ENCODE results near the gene MAMDC4.
"Not testable (repeated sequence)": the region's sequence is repeated elsewhere in the genome, so short reads cannot be mapped to it uniquely, and the experiment has no call there.

MAMDC4 gene

GRCh38 chr9:136851941-136852663 is at the start of gene MAMDC4:
MAMDC4 (plus strand) TSS chr9:136852346; CDS start chr9:136852417, 71 bp downstream.
- no peak; the same call in 1 of the 2 replicates for TF ChIP-seq POLR2A (IDR thresholded peaks at IDR 0.05; ENCODE audit: low read depth, low read length)
- DNase-seq (ENCODE audit: insufficient read length, low spot score): no peak
- FAIRE-seq: no peak

- DNase-seq (ENCODE audit: insufficient read length, low spot score); FAIRE-seq: not testable (repeated sequence)
These were observed 49.1 kb upstream of the MAMDC4 start for GRCh38 chr9:136803009-136803550.

GRCh38 chr9:136803551-136804508 is 48.3 kb upstream of the MAMDC4 start:
- no peak for TF ChIP-seq POLR2A (IDR thresholded peaks at IDR 0.05; ENCODE audit: low read depth, low read length)
- FAIRE-seq (no peak), DNase-seq (ENCODE audit: insufficient read length, low spot score) (no peak)

GRCh38 chr9:136804509-136805206 is 47.5 kb upstream of the MAMDC4 start:
- DNase-seq (ENCODE audit: insufficient read length, low spot score) (no peak), FAIRE-seq (no peak)
- TF ChIP-seq POLR2A (IDR thresholded peaks at IDR 0.05; ENCODE audit: low read depth, low read length): no peak

- no peak for FAIRE-seq
- no peak for DNase-seq (ENCODE audit: insufficient read length, low spot score)
- TF ChIP-seq POLR2A (IDR thresholded peaks at IDR 0.05; ENCODE audit: low read depth, low read length): no peak
These were observed 46.9 kb upstream of the MAMDC4 start for GRCh38 chr9:136805207-136805740.

- DNase-seq (ENCODE audit: insufficient read length, low spot score): no peak
- TF ChIP-seq POLR2A (IDR thresholded peaks at IDR 0.05; ENCODE audit: low read depth, low read length): no peak
- FAIRE-seq: no peak
These were observed 46.1 kb upstream of the MAMDC4 start for GRCh38 chr9:136806067-136806466.

GRCh38 chr9:136806631-136807201 is 45.4 kb upstream of the MAMDC4 start:
- FAIRE-seq (no peak), DNase-seq (ENCODE audit: insufficient read length, low spot score) (no peak)
- TF ChIP-seq POLR2A (IDR thresholded peaks at IDR 0.05; ENCODE audit: low read depth, low read length): no peak

GRCh38 chr9:136807281-136808074 is 44.7 kb upstream of the MAMDC4 start, which contains the start of gene RABL6:
RABL6 (plus strand) TSS chr9:136807948; CDS start chr9:136808197, 249 bp downstream.
- DNase-seq (ENCODE audit: insufficient read length, low spot score) (peak; percentile 100), FAIRE-seq (no peak)
- peak; percentile 86 for TF ChIP-seq POLR2A (IDR thresholded peaks at IDR 0.05; ENCODE audit: low read depth, low read length)

- no peak for FAIRE-seq
- TF ChIP-seq POLR2A (IDR thresholded peaks at IDR 0.05; ENCODE audit: low read depth, low read length): no peak
- peak; percentile 68 for DNase-seq (ENCODE audit: insufficient read length, low spot score)
These were observed 43.9 kb upstream of the MAMDC4 start for GRCh38 chr9:136808075-136808805.

- TF ChIP-seq POLR2A (IDR thresholded peaks at IDR 0.05; ENCODE audit: low read depth, low read length): no peak
- FAIRE-seq (no peak), DNase-seq (ENCODE audit: insufficient read length, low spot score) (peak; percentile 72)
These were observed 43.4 kb upstream of the MAMDC4 start for GRCh38 chr9:136808806-136809158.

- FAIRE-seq (no peak), DNase-seq (ENCODE audit: insufficient read length, low spot score) (no peak)
- TF ChIP-seq POLR2A (IDR thresholded peaks at IDR 0.05; ENCODE audit: low read depth, low read length): no peak
These were observed 37.3 kb upstream of the MAMDC4 start for GRCh38 chr9:136814725-136815421.
